ENCODE data around the gene UBN1. TPM values are rescaled to one million over a fixed set of nuclear protein-coding genes. Genes with fewer than 3 reads are reported as not detected.

The UBN1 gene
- total and polyA plus RNA-seq, 10 of the 15 experiments (the other 5 are each of a cell fraction or from before 2014, with no cell fraction given) = 2.1 to 32.5 (median 13.9) TPM

DNA sequence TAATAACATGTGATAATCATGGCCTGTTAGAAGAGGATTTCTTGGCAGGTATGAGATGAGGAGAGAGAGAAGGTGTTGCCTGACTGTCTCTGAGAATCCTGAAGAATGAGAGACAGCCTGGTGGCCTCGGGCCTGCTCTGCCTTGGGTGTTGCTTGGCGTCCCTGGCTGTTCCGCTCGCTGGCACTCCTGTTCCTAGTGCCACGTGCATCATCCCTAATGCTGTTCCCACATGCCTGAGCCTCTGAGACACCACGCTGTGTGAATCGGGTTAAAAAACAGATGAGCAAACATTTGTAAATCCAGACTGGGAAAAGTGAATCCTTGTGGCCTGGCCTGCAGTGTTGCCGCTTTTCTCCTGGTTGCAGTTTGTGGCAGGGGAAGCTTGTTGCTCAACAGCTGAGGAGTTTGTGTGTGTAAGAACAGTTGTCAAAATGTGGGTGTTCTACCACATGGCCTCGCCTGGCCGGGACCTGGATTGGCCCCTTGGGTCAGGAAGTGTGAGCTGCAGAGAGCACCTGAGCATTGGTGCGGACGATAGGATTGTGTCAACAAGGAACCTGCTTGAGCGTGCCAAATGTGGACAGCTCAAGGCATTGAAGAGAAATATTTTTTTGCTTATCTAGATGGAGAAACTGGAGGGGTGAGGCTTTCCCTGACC is 22.0 kb downstream of the UBN1 start:
- Histone ChIP-seq H2AFZ (ENCODE audit: control insufficient read depth, low read depth, low read length) (no peak overlapping the region), H3K4me2 (ENCODE audit: control insufficient read depth, insufficient read depth) (no peak overlapping the region), H3K9ac (ENCODE audit: control insufficient read depth, insufficient read depth, low read length) (no peak overlapping the region), H3K79me2 (ENCODE audit: control insufficient read depth, insufficient read depth, low read length) (no peaks in the 10 kb centered on the region; the same call in 1 of the 2 replicates), H3K4me3 (no peak overlapping the region), H3K4me1 (ENCODE audit: control insufficient read depth, insufficient read depth, low read length) (no peaks in the 10 kb centered on the region), H3K27me3 (replicated peaks in 1 of 2; ENCODE audit: control insufficient read depth in 2 of 2, insufficient read depth in 2 of 2, low read length in 1 of 2) (no peaks in the 10 kb centered on the region), H3K9me3 (replicated peaks; ENCODE audit: control insufficient read depth, insufficient read depth, low read length) (no peaks in the 10 kb centered on the region), H3K36me3 (ENCODE audit: control insufficient read depth in 2 of 2, insufficient read depth in 2 of 2, low read length in 1 of 2) (peaks cover 25 to 37% of the 10 kb centered on the region in 2 experiments), H4K20me1 (ENCODE audit: control insufficient read depth, insufficient read depth) (no peaks in the 10 kb centered on the region; the same call in 1 of the 2 replicates), H3K27ac (ENCODE audit: control insufficient read depth, insufficient read depth) (no peak overlapping the region)
- in situ Hi-C loops (cut with MboI) = no loop called here
- TF ChIP-seq SPI1 (IDR thresholded peaks at IDR 0.05; ENCODE audit: borderline replicate concordance, insufficient read depth, low read depth, low read length) (no peak), MXI1 (IDR thresholded peaks at IDR 0.05; ENCODE audit: low read depth, low read length) (no peak), POLR2AphosphoS2 (IDR thresholded peaks at IDR 0.05; ENCODE audit: low read depth, low read length) (no peak), CBFB (IDR thresholded peaks at IDR 0.05; ENCODE audit: low read depth) (no peak), NFYB (IDR thresholded peaks at IDR 0.05; ENCODE audit: insufficient read depth, low read depth, low read length) (no peak), NRF1 (conservative IDR thresholded peaks at IDR 0.05; ENCODE audit: low read depth, low read length) (no peak), BHLHE40 (IDR thresholded peaks at IDR 0.05; ENCODE audit: borderline replicate concordance in 1 of 2, low read depth in 2 of 2, low read length in 1 of 2) (no peak), SMAD5 (IDR thresholded peaks at IDR 0.05; ENCODE audit: low read depth) (no peak), NBN (IDR thresholded peaks at IDR 0.05) (no peak), IKZF2 (IDR thresholded peaks at IDR 0.05) (no peak), TARDBP (IDR thresholded peaks at IDR 0.05; ENCODE audit: borderline replicate concordance) (no peak), KLF5 (IDR thresholded peaks at IDR 0.05; ENCODE audit: partially characterized antibody) (no peak), RELA (IDR thresholded peaks at IDR 0.05; ENCODE audit: borderline replicate concordance, partially characterized antibody) (no peak), POLR2A (IDR thresholded peaks at IDR 0.05; ENCODE audit: low read depth, low read length) (no peak), PAX5 (IDR thresholded peaks at IDR 0.05; ENCODE audit: borderline replicate concordance, low read depth, low read length) (no peak), GABPA (IDR thresholded peaks at IDR 0.05; ENCODE audit: low read depth) (no peak)
- TF ChIP-seq, protein P1, sequence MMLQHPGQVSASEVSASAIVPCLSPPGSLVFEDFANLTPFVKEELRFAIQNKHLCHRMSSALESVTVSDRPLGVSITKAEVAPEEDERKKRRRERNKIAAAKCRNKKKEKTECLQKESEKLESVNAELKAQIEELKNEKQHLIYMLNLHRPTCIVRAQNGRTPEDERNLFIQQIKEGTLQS (IDR thresholded peaks at IDR 0.05; ENCODE audit: borderline replicate concordance, extremely low read depth, low read depth, low read length) = no peak
- TF ChIP-seq, protein P2, sequence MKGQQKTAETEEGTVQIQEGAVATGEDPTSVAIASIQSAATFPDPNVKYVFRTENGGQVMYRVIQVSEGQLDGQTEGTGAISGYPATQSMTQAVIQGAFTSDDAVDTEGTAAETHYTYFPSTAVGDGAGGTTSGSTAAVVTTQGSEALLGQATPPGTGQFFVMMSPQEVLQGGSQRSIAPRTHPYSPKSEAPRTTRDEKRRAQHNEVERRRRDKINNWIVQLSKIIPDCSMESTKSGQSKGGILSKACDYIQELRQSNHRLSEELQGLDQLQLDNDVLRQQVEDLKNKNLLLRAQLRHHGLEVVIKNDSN (IDR thresholded peaks at IDR 0.05; ENCODE audit: borderline replicate concordance, extremely low read length, insufficient read depth, low read depth, low read length) = no peak
- TF ChIP-seq, protein P3, sequence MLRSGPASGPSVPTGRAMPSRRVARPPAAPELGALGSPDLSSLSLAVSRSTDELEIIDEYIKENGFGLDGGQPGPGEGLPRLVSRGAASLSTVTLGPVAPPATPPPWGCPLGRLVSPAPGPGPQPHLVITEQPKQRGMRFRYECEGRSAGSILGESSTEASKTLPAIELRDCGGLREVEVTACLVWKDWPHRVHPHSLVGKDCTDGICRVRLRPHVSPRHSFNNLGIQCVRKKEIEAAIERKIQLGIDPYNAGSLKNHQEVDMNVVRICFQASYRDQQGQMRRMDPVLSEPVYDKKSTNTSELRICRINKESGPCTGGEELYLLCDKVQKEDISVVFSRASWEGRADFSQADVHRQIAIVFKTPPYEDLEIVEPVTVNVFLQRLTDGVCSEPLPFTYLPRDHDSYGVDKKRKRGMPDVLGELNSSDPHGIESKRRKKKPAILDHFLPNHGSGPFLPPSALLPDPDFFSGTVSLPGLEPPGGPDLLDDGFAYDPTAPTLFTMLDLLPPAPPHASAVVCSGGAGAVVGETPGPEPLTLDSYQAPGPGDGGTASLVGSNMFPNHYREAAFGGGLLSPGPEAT (IDR thresholded peaks at IDR 0.05; ENCODE audit: low read depth) = no peak
- WGBS (ENCODE audit: insufficient coverage, insufficient replicate concordance, low lambda C conversion rate, missing lambda C conversion rate) = 94% methylated on average over 13 of the region's 13 CpGs
- POLR2A ChIA-PET = no interaction called here
- intact Hi-C loops (cut with micrococcal nuclease; ENCODE audit: unreplicated experiment) = no loop called here
- RAD21 ChIA-PET (ENCODE audit: unreplicated experiment) = no interaction called here
- no peak for ATAC-seq
- CTCF ChIA-PET = no interaction called here
- BruUV-seq (replicated peaks) = no TSS peak
- SMC1A ChIA-PET (ENCODE audit: uncharacterized antibody, unreplicated experiment) = no interaction called here
- FAIRE-seq = no peak
- no peak for DNase-seq (ENCODE audit: low read depth, low spot score)
